Esophagus squamous epithelium (tissue), 5 donors: ENCODE data around the gene IER5L. TPM values are rescaled to one million over a fixed set of nuclear protein-coding genes. Genes with fewer than 3 reads are reported as not detected.
"Not testable (repeated sequence)": the region's sequence is repeated elsewhere in the genome, so short reads cannot be mapped to it uniquely, and the experiment has no call there.

ENCODE experiments used
- DNase-seq: peaks from one replicate; lab custom pipeline; 2025; lab: John Stamatoyannopoulos, UW
- H3K27ac ChIP-seq, 4 donors: fragments of 200-600 bp; sonication (generic); one replicate each; pipeline ENCODE4 v1.5.1; 2016 to 2019; ENCODE audit warnings: mild to moderate bottlenecking in 1 of 4
- H3K27me3 ChIP-seq, 4 donors: fragments of 200-600 bp; sonication (generic); 1 replicate in 3 of 4; 2 replicates in 1 of 4; pipeline versions ENCODE4 v1.5.1 to v1.6.0; 2017 to 2021; ENCODE audit warnings: antibody characterized with exemption in 1 of 4
- H3K36me3 ChIP-seq, 3 donors: fragments of 200-600 bp; sonication (generic); one replicate each; pipeline ENCODE4 v1.5.1; 2016 to 2019
- H3K4me1 ChIP-seq, 3 donors: fragments of 200-600 bp; sonication (generic); one replicate each; pipeline ENCODE4 v1.5.1; 2017 to 2019
- H3K4me3 ChIP-seq, 4 donors: fragments of 200-600 bp; sonication (generic); 1 replicate in 3 of 4; 2 replicates in 1 of 4; pipeline ENCODE4 v1.5.1; 2016 to 2019; ENCODE audit warnings: mild to moderate bottlenecking in 2 of 4, moderate library complexity in 1 of 4
- H3K9me3 ChIP-seq, 3 donors: fragments of 200-600 bp; sonication (generic); one replicate each; pipeline ENCODE4 v1.5.1; 2016 to 2019
- CTCF ChIP-seq, 6 experiments: fragments of 450-650 bp in 4 of 6; fragments of 200-600 bp in 2 of 6; sonication (generic) in 2 of 6; IDR thresholded peaks; one replicate each; pipeline ENCODE4 v1.5.1; 2016 to 2019; ENCODE audit warnings: antibody characterized with exemption in 6 of 6, mild to moderate bottlenecking in 4 of 6, moderate library complexity in 4 of 6
- POLR2A ChIP-seq, 4 donors: fragments of 450-650 bp; IDR thresholded peaks; one replicate each; pipeline ENCODE4 v1.6.1; 2017; ENCODE audit warnings: antibody characterized with exemption in 4 of 4, mild to moderate bottlenecking in 4 of 4, moderate library complexity in 3 of 4
- WGBS, 2 donors: methylation state at CpG; one replicate each; pipeline ENCODE4 v1.1.5; 2018; 5-methylcytosine and 5-hydroxymethylcytosine counted together
- intact Hi-C: fragments of 100-400 bp; cut with DNase I; formaldehyde crosslinking; loops from one replicate; pipeline ENCODE4 v1.15.0; 2022
- total RNA-seq, 4 donors: library from RNA; depleted of rRNA; stranded (reverse); fragments of >200 nt; gene quantifications; one replicate each; pipeline ENCODE4 v1.1.0, GENCODE V29; 2016
- donor health status: DM: yes; HTN: yes; CAD: no.

The IER5L gene
- total RNA-seq, 4 donors from 2014 or later = 6.1 to 8.7 (median 7.2) TPM

DNA sequence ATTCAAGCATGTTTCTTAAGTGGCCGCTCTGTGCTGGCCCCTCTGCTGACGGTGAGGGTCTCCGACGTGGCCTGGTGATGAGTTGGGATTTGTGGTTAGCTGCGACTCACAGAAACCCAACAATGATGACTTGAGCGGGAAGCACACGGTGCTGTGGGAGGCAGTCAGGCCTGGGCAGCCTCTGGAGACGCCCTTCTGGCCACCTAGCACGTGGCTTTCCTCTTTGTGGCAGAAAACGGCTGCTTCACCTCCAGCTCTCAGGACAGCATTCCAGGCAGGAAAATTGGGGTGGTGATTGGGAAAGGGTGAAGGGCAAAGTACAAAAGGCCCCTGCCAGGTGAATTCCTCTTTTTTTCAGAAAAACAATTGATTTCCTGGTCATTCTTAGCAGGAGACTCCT, 17.5 kb upstream of the IER5L start:
- TF ChIP-seq POLR2A (IDR thresholded peaks at IDR 0.05) = no peak
- no peak for TF ChIP-seq CTCF (IDR thresholded peaks at IDR 0.05)
- intact Hi-C loops = loop anchor here (10.0 kb wide), 1 partner anchor 109 kb away; no protein-coding TSS in a partner anchor
- H3K4me3 ChIP-seq = no peak overlapping the region
- peaks cover 0 to 4% (median 0%) of the 10 kb centered on the region in 3 donors for H3K9me3 ChIP-seq
- DNase-seq = no peak
- H3K36me3 ChIP-seq = no peaks in the 10 kb centered on the region
- H3K27me3 ChIP-seq = peaks cover 0 to 18% (median 0%) of the 10 kb centered on the region in 4 donors
- H3K27ac ChIP-seq = no peak overlapping the region
- peaks cover 5 to 19% (median 15%) of the 10 kb centered on the region in 3 donors for H3K4me1 ChIP-seq
- 58 to 81% methylated on average over 2 to 8 of the region's 10 CpGs for WGBS, 2 donors

- 53 to 63% methylated on average over 3 of the region's 3 CpGs for whole genome bisulfite sequencing, 2 donors
- DNase-seq = no peak
- H3K27me3 ChIP-seq = peaks cover 0 to 18% (median 0%) of the 10 kb centered on the region in 4 donors
- peaks cover 5 to 18% (median 15%) of the 10 kb centered on the region in 3 donors for H3K4me1 ChIP-seq
- intact Hi-C loops = loop anchor here (10.0 kb wide), 1 partner anchor 111 kb away; no protein-coding TSS in a partner anchor
- H3K27ac ChIP-seq = no peak overlapping the region
- TF ChIP-seq CTCF (IDR thresholded peaks at IDR 0.05) (no peak), POLR2A (IDR thresholded peaks at IDR 0.05) (no peak)
- H3K4me3 ChIP-seq = no peak overlapping the region
- H3K36me3 ChIP-seq = no peaks in the 10 kb centered on the region
- H3K9me3 ChIP-seq = peaks cover 0 to 4% (median 0%) of the 10 kb centered on the region in 3 donors
Observed at GRCh38 chr9:129194221-129194620, 16.2 kb upstream of the IER5L start.

DNA sequence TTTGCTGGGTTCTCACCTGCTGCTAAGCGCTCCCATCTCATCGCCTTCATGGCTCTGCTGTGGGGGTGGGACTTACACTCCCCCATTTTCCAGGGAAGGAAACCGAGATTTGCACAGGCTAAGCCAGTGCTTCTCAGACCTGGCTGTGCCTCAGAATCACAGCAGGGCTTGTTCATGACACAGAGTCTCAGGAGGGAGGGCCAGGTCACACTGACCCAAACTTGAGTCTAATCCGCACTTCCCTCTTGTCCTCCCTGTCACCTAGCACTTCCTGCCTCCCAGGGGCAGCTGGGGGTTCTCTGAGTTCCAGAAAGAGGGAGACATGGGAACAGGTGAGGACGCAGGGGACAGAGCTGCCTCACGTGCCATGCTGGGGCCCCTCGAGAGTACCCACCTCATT, 15.6 kb upstream of the IER5L start:
- peaks cover 5 to 13% (median 11%) of the 10 kb centered on the region in 3 donors for H3K4me1 ChIP-seq
- DNase-seq = no peak
- WGBS, 2 donors = 79 to 84% methylated on average over 2 to 7 of the region's 7 CpGs
- no peak for TF ChIP-seq POLR2A (IDR thresholded peaks at IDR 0.05)
- TF ChIP-seq CTCF (IDR thresholded peaks at IDR 0.05) = no peak
- H3K27me3 ChIP-seq = peaks cover 0 to 18% (median 0%) of the 10 kb centered on the region in 4 donors
- intact Hi-C loops = loop anchor here (10.0 kb wide), 1 partner anchor 111 kb away; no protein-coding TSS in a partner anchor
- H3K4me3 ChIP-seq = no peak overlapping the region
- H3K9me3 ChIP-seq = peaks cover 0 to 4% (median 0%) of the 10 kb centered on the region in 3 donors
- no peak overlapping the region for H3K27ac ChIP-seq
- no peaks in the 10 kb centered on the region for H3K36me3 ChIP-seq

DNA sequence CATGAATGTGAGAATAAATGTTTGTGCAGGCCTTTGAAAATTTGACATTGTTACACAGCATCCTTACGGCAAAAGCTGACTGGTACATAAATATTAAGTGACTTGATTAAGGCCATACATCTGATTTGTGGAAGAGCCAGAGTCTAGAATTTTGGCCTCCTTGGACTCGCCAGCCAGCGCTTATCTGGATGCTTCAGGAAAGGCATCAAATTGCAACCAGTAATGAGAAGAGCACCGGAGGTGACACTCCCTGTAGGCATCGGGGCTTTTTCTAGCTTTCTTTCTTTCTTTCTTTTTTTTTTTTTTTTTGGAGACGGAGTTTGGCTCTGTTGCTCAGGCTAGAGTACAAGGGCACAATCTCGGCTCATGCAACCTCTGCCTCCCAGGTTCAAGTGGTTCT, 13.2 kb upstream of the IER5L start:
- WGBS, 2 donors = 88 to 90% methylated on average over 7 of the region's 7 CpGs
- H3K27me3 ChIP-seq = peaks cover 0 to 18% (median 0%) of the 10 kb centered on the region in 4 donors
- intact Hi-C loops = loop anchor here (10.0 kb wide), 1 partner anchor 114 kb away; no protein-coding TSS in a partner anchor

DNA sequence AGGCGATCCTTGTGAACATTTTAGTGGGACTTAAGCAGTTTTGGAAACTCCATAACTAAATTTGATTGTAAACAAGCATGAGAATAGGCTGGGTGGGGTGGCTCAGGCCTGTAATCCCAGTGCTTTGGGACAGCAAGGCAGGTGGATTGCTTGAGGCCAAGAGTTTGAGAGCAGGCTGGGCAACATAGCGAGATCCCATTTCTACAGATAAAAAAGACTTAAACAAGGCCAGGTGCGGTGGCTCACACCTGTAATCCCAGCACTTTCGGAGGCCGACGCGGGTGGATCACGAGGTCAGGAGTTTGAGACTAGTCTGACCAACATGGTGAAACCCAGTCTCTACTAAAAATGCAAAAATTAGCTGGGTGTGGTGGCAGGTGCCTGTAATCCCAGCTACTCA, 11.9 kb upstream of the IER5L start:
- H3K4me1 ChIP-seq, H3K36me3 ChIP-seq, H3K4me3 ChIP-seq, H3K27ac ChIP-seq, DNase-seq, H3K9me3 ChIP-seq: not testable (repeated sequence)
- WGBS, 2 donors = 91 to 94% methylated on average over 8 of the region's 8 CpGs
- H3K27me3 ChIP-seq = peaks cover 0 to 14% (median 0%) of the 10 kb centered on the region in 4 donors
- intact Hi-C loops = loop anchor here (10.0 kb wide), 1 partner anchor 115 kb away; no protein-coding TSS in a partner anchor

More for the DNA sequence above, 13.2 kb upstream of the IER5L start:
- Histone ChIP-seq H3K9me3 (peaks cover 0 to 4% (median 0%) of the 10 kb centered on the region in 3 donors), H3K4me1 (no peaks in the 10 kb centered on the region), H3K27ac (no peak overlapping the region), H3K36me3 (no peaks in the 10 kb centered on the region), H3K4me3 (no peak overlapping the region)
- TF ChIP-seq CTCF (IDR thresholded peaks at IDR 0.05) (no peak), POLR2A (IDR thresholded peaks at IDR 0.05) (no peak)
- DNase-seq = no peak
